ENCODE measurements around the gene SRPRA.
"Not testable (repeated sequence)": the region's sequence is repeated elsewhere in the genome, so short reads cannot be mapped to it uniquely, and the experiment has no call there.

Gene SRPRA
- total RNA-seq = 142 to 221 reads per million in 2 experiments

GRCh38 chr11:126268708-126269579, at the start of gene SRPRA, which contains the start of gene FOXRED1:
SRPRA (minus strand) TSS chr11:126268895; CDS start chr11:126268804, 91 bp downstream.
FOXRED1 (plus strand) TSS chr11:126269154; CDS start chr11:126269207, 53 bp downstream.
- peak; percentile 100 for DNase-seq (ENCODE audit: low read depth)

GRCh38 chr11:126317756-126318573, 49.3 kb upstream of the SRPRA start:
- DNase-seq (ENCODE audit: low read depth) = no peak

- DNase-seq (ENCODE audit: low read depth) = no peak
These were observed 48.7 kb upstream of the SRPRA start for GRCh38 chr11:126317432-126317755.

- DNase-seq (ENCODE audit: low read depth) = no peak
These were observed 45.1 kb upstream of the SRPRA start for GRCh38 chr11:126313826-126314225.

GRCh38 chr11:126312961-126313360, 44.3 kb upstream of the SRPRA start:
- DNase-seq (ENCODE audit: low read depth) = no peak

GRCh38 chr11:126311401-126312291, 43.0 kb upstream of the SRPRA start:
- no peak for DNase-seq (ENCODE audit: low read depth)

- no peak for DNase-seq (ENCODE audit: low read depth)
These were observed 42.3 kb upstream of the SRPRA start for GRCh38 chr11:126310992-126311310.

- peak; percentile 15 for DNase-seq (ENCODE audit: low read depth)
These were observed 41.7 kb upstream of the SRPRA start for GRCh38 chr11:126310200-126310991.

- DNase-seq (ENCODE audit: low read depth) = not testable (repeated sequence)
These were observed 40.1 kb upstream of the SRPRA start for GRCh38 chr11:126308771-126309170.

- no peak for DNase-seq (ENCODE audit: low read depth)
These were observed 39.6 kb upstream of the SRPRA start for GRCh38 chr11:126308271-126308671.

- no peak for DNase-seq (ENCODE audit: low read depth)
These were observed 39.0 kb upstream of the SRPRA start for GRCh38 chr11:126307706-126308105.

GRCh38 chr11:126305699-126306098, 37.0 kb upstream of the SRPRA start:
- no peak for DNase-seq (ENCODE audit: low read depth)

GRCh38 chr11:126304457-126305075, 35.9 kb upstream of the SRPRA start:
- DNase-seq (ENCODE audit: low read depth) = no peak

GRCh38 chr11:126303623-126304456, 35.1 kb upstream of the SRPRA start, which contains the start of gene DCPS:
DCPS (plus strand) TSS chr11:126304060; CDS start chr11:126304081, 21 bp downstream.
- peak; percentile 78 for DNase-seq (ENCODE audit: low read depth)

GRCh38 chr11:126297004-126297403, 28.3 kb upstream of the SRPRA start:
- DNase-seq (ENCODE audit: low read depth) = no peak

- no peak for DNase-seq (ENCODE audit: low read depth)
These were observed 25.0 kb upstream of the SRPRA start for GRCh38 chr11:126293726-126294125.

- no peak for DNase-seq (ENCODE audit: low read depth)
These were observed 22.2 kb upstream of the SRPRA start for GRCh38 chr11:126290887-126291286.

- DNase-seq (ENCODE audit: low read depth) = no peak
These were observed 19.5 kb upstream of the SRPRA start for GRCh38 chr11:126288237-126288636.

GRCh38 chr11:126284829-126285228, 16.1 kb upstream of the SRPRA start:
- peak; percentile 86 for DNase-seq (ENCODE audit: low read depth)
